ENCODE measurements around the gene KIF23. TPM values are rescaled to one million over a fixed set of nuclear protein-coding genes. Genes with fewer than 3 reads are reported as not detected.

Gene KIF23
- total RNA-seq, 1 experiment from 2014 or later: 87.8 TPM

DNA sequence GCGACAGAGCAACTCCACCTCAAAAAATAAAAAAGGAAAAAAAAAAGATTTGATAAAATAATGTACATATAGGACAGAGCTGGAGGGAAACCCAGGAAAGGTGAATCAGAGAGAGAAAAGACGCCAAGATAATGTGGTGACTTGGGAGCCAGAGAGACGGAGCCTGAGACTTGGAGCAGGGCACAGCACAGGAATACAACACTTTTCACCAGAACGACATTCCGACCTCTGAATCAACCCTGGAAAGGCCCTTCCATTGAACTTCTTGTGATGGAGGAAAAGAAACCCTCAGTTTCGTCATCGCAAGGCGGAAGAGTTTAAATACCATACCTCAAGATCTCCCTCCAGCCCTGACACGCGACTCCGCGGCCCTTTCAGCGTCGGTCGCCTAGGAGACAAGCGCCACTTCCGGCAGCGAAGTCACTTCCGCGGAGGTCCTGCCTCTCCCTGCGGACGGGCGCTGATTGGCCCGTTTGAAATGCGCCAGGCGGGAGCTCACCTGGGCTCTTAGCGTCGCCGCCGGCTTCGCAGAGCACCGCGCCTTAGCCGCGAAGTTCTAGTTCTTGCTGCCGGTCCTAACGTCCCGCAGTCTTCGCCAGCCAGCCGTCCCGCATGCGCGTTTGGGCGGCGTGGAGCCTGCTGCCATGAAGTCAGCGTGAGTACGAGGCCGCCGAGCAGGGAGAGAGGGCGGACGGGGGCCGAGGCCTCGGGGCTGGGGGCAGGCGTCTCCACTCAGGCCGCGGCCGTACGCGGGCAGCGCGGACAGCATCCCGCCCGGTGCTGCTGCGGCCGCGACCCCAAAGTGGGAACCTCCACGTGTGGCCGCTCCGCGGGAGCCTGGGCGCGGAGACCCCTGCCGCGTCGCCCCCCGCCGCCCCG, at the start of gene KIF23 (continued):
- TF ChIP-seq, protein P1, sequence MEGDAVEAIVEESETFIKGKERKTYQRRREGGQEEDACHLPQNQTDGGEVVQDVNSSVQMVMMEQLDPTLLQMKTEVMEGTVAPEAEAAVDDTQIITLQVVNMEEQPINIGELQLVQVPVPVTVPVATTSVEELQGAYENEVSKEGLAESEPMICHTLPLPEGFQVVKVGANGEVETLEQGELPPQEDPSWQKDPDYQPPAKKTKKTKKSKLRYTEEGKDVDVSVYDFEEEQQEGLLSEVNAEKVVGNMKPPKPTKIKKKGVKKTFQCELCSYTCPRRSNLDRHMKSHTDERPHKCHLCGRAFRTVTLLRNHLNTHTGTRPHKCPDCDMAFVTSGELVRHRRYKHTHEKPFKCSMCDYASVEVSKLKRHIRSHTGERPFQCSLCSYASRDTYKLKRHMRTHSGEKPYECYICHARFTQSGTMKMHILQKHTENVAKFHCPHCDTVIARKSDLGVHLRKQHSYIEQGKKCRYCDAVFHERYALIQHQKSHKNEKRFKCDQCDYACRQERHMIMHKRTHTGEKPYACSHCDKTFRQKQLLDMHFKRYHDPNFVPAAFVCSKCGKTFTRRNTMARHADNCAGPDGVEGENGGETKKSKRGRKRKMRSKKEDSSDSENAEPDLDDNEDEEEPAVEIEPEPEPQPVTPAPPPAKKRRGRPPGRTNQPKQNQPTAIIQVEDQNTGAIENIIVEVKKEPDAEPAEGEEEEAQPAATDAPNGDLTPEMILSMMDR (IDR thresholded peaks at IDR 0.05): no peak
- TF ChIP-seq ATF2 (CRISPR knock-in tag; IDR thresholded peaks at IDR 0.05; ENCODE audit: borderline replicate concordance, low read depth) (peak; percentile 51; the same call in 1 of the 2 replicates), ZMAT4 (CRISPR knock-in tag; IDR thresholded peaks at IDR 0.05) (no peak), ETV6 (CRISPR knock-in tag; IDR thresholded peaks at IDR 0.05) (peak; percentile 95), TEAD1 (CRISPR knock-in tag; IDR thresholded peaks at IDR 0.05) (peak; percentile 73; the same call in 1 of the 2 replicates), CBFB (CRISPR knock-in tag; IDR thresholded peaks at IDR 0.05; ENCODE audit: low read depth) (0 out of 2 replicates have a peak, but pooled peaks have one; percentile 60), MAX (CRISPR knock-in tag; IDR thresholded peaks at IDR 0.05) (peak; percentile 97), ARID4B (CRISPR knock-in tag; IDR thresholded peaks at IDR 0.05; ENCODE audit: borderline replicate concordance) (peak; percentile 83; the same call in 1 of the 2 replicates), ZNF232 (CRISPR knock-in tag; IDR thresholded peaks at IDR 0.05) (peak; percentile 95), NR3C1 (CRISPR knock-in tag; conservative IDR thresholded peaks at IDR 0.05; ENCODE audit: low read depth) (0 out of 2 replicates have a peak, but pooled peaks have one; percentile 82), ZNF317 (CRISPR knock-in tag; IDR thresholded peaks at IDR 0.05; ENCODE audit: borderline replicate concordance, low read depth) (peak; percentile 49; the same call in 1 of the 2 replicates), E2F1 (CRISPR knock-in tag; IDR thresholded peaks at IDR 0.05) (peak; percentile 96), RELA (CRISPR knock-in tag; IDR thresholded peaks at IDR 0.05; ENCODE audit: borderline replicate concordance) (peak; percentile 88; the same call in 1 of the 2 replicates), HMGA2 (CRISPR knock-in tag; IDR thresholded peaks at IDR 0.05) (no peak), GABPB1 (CRISPR knock-in tag; IDR thresholded peaks at IDR 0.05) (peak; percentile 79), CREM (CRISPR knock-in tag; IDR thresholded peaks at IDR 0.05) (peak; percentile 85), NFATC4 (CRISPR knock-in tag; IDR thresholded peaks at IDR 0.05) (no peak), SP1 (CRISPR knock-in tag; conservative IDR thresholded peaks at IDR 0.05) (peak; percentile 66), IRF2 (CRISPR knock-in tag; IDR thresholded peaks at IDR 0.05; ENCODE audit: borderline replicate concordance, low read depth) (no peak), ZNF671 (CRISPR knock-in tag; IDR thresholded peaks at IDR 0.05) (no peak), RORB (CRISPR knock-in tag; IDR thresholded peaks at IDR 0.05) (no peak), ZNF121 (CRISPR knock-in tag; IDR thresholded peaks at IDR 0.05) (no peak), EMX1 (CRISPR knock-in tag; IDR thresholded peaks at IDR 0.05) (no peak), FOXJ3 (CRISPR knock-in tag; IDR thresholded peaks at IDR 0.05; ENCODE audit: borderline replicate concordance) (no peak), AR (CRISPR knock-in tag; IDR thresholded peaks at IDR 0.05) (no peak), SOX15 (CRISPR knock-in tag; IDR thresholded peaks at IDR 0.05) (no peak), FOXK1 (CRISPR knock-in tag; IDR thresholded peaks at IDR 0.05) (peak; percentile 91), NR1H2 (CRISPR knock-in tag; IDR thresholded peaks at IDR 0.05) (peak; percentile 33; the same call in 1 of the 2 replicates)
